H54 (cell line): ENCODE measurements around the gene KANSL3.

ENCODE experiments used
- DNase-seq: peaks from one replicate; pipeline ENCODE4 v3.0.0; 2011; ENCODE audit warnings: low spot score, mixed read lengths; ENCODE audit not compliant: insufficient read length
- FAIRE-seq: peaks from 3 replicates; lab custom pipeline; 2011; peaks lifted over from hg19 to GRCh38; lab: Jason Lieb, UNC
- POLR2A ChIP-seq: IDR thresholded peaks from 2 replicates; pipeline ENCODE4 v1.6.1; 2011; ENCODE audit warnings: low read depth, mild to moderate bottlenecking, low read length

Gene KANSL3

GRCh38 chr2:96604104-96604503, 34.0 kb downstream of the KANSL3 start:
- no peak for DNase-seq
- FAIRE-seq, result no peak
- no peak for TF ChIP-seq POLR2A

GRCh38 chr2:96602330-96602823, 35.7 kb downstream of the KANSL3 start:
- FAIRE-seq (no peak), DNase-seq (no peak)
- no peak for TF ChIP-seq POLR2A

- FAIRE-seq (no peak), DNase-seq (no peak)
- no peak for TF ChIP-seq POLR2A
These were observed 36.5 kb downstream of the KANSL3 start for GRCh38 chr2:96601382-96602292.

GRCh38 chr2:96599941-96600340, 38.2 kb downstream of the KANSL3 start:
- TF ChIP-seq POLR2A, result no peak
- FAIRE-seq (no peak), DNase-seq (no peak)

- FAIRE-seq, result no peak
These were observed 41.5 kb downstream of the KANSL3 start for GRCh38 chr2:96596596-96596995.

GRCh38 chr2:96594691-96595152, 43.4 kb downstream of the KANSL3 start:
- DNase-seq (no peak), FAIRE-seq (no peak)
- no peak for TF ChIP-seq POLR2A

More at GRCh38 chr2:96596596-96596995, 41.5 kb downstream of the KANSL3 start:
- no peak for DNase-seq
- no peak for TF ChIP-seq POLR2A

- FAIRE-seq (no peak), DNase-seq (no peak)
- no peak for TF ChIP-seq POLR2A
These were observed 43.8 kb downstream of the KANSL3 start for GRCh38 chr2:96594282-96594681.

- FAIRE-seq (no peak), DNase-seq (no peak)
- TF ChIP-seq POLR2A, result no peak
These were observed 46.6 kb downstream of the KANSL3 start for GRCh38 chr2:96591494-96591893.

GRCh38 chr2:96591054-96591453, 47.1 kb downstream of the KANSL3 start:
- DNase-seq (no peak), FAIRE-seq (no peak)
- no peak for TF ChIP-seq POLR2A

GRCh38 chr2:96587843-96588242, 50.3 kb downstream of the KANSL3 start:
- no peak for DNase-seq
- no peak for TF ChIP-seq POLR2A
- FAIRE-seq, result no peak

- DNase-seq (no peak), FAIRE-seq (no peak)
- no peak for TF ChIP-seq POLR2A
These were observed 54.1 kb downstream of the KANSL3 start for GRCh38 chr2:96584017-96584416.

- FAIRE-seq (peak; percentile 23), DNase-seq (no peak)
- TF ChIP-seq POLR2A, result no peak
These were observed 57.3 kb downstream of the KANSL3 start for GRCh38 chr2:96580771-96581170.

GRCh38 chr2:96579422-96579821, 58.7 kb downstream of the KANSL3 start:
- DNase-seq (no peak), FAIRE-seq (no peak)
- TF ChIP-seq POLR2A, result no peak

GRCh38 chr2:96578731-96579130, 59.4 kb downstream of the KANSL3 start:
- no peak for FAIRE-seq
- no peak for DNase-seq
- no peak for TF ChIP-seq POLR2A

- no peak for TF ChIP-seq POLR2A
- FAIRE-seq (no peak), DNase-seq (no peak)
These were observed 60.6 kb downstream of the KANSL3 start for GRCh38 chr2:96577501-96577900.
